ENCODE data around the gene SLC44A5.

Gene SLC44A5

GRCh38 chr1:75588779-75589475 is 22.0 kb downstream of the SLC44A5 start:
- no peak for DNase-seq

- no peak for DNase-seq
These were observed 23.2 kb downstream of the SLC44A5 start for GRCh38 chr1:75587692-75588091.

- DNase-seq, result no peak
These were observed 27.6 kb downstream of the SLC44A5 start for GRCh38 chr1:75583282-75583681.

- DNase-seq, result no peak
These were observed 28.1 kb downstream of the SLC44A5 start for GRCh38 chr1:75582725-75583261.

- DNase-seq, result no peak
These were observed 31.9 kb downstream of the SLC44A5 start for GRCh38 chr1:75579046-75579445.

- DNase-seq, result no peak
These were observed 35.1 kb downstream of the SLC44A5 start for GRCh38 chr1:75575837-75576236.

- DNase-seq, result no peak
These were observed 43.7 kb downstream of the SLC44A5 start for GRCh38 chr1:75567191-75567590.

GRCh38 chr1:75559800-75560199 is 51.1 kb downstream of the SLC44A5 start:
- DNase-seq, result no peak

- no peak for DNase-seq
These were observed 51.8 kb downstream of the SLC44A5 start for GRCh38 chr1:75559136-75559535.

- DNase-seq, result no peak
These were observed 56.0 kb downstream of the SLC44A5 start for GRCh38 chr1:75554870-75555269.

GRCh38 chr1:75554181-75554580 is 56.7 kb downstream of the SLC44A5 start:
- no peak for DNase-seq

GRCh38 chr1:75550559-75550958 is 60.4 kb downstream of the SLC44A5 start:
- DNase-seq, result no peak

GRCh38 chr1:75548721-75549480 is 62.0 kb downstream of the SLC44A5 start:
- DNase-seq, result no peak

GRCh38 chr1:75543705-75544104 is 67.2 kb downstream of the SLC44A5 start:
- DNase-seq, result no peak

GRCh38 chr1:75542818-75543570 is 67.9 kb downstream of the SLC44A5 start:
- no peak for DNase-seq

GRCh38 chr1:75539230-75540116 is 71.4 kb downstream of the SLC44A5 start:
- DNase-seq, result no peak

GRCh38 chr1:75533085-75533484 is 77.8 kb downstream of the SLC44A5 start:
- DNase-seq, result no peak

- no peak for DNase-seq
These were observed 79.3 kb downstream of the SLC44A5 start for GRCh38 chr1:75531570-75531969.

- no peak for DNase-seq
These were observed 81.4 kb downstream of the SLC44A5 start for GRCh38 chr1:75529488-75529887.

GRCh38 chr1:75528001-75528400 is 82.9 kb downstream of the SLC44A5 start:
- no peak for DNase-seq

GRCh38 chr1:75522389-75522788 is 88.5 kb downstream of the SLC44A5 start:
- no peak for DNase-seq

- no peak for DNase-seq
These were observed 89.3 kb downstream of the SLC44A5 start for GRCh38 chr1:75521658-75522057.
